ENCODE measurements around the gene THRAP3.

Gene THRAP3

GRCh38 chr1:36300526-36300925 is 76.3 kb downstream of the THRAP3 start:
- DNase-seq (ENCODE audit: low read depth in 3 of 3), result peak in 1 of 3 donors; percentile 18

GRCh38 chr1:36301220-36301619 is 77.0 kb downstream of the THRAP3 start:
- DNase-seq (ENCODE audit: low read depth in 3 of 3), result no peak

- no peak for DNase-seq (ENCODE audit: low read depth in 3 of 3)
Observed at GRCh38 chr1:36303244-36303643, 79.0 kb downstream of the THRAP3 start.

- DNase-seq (ENCODE audit: low read depth in 3 of 3), result no peak
Observed at GRCh38 chr1:36303650-36304360, 79.6 kb downstream of the THRAP3 start.

GRCh38 chr1:36304521-36304920 is 80.3 kb downstream of the THRAP3 start:
- DNase-seq (ENCODE audit: low read depth in 3 of 3), result no peak

- DNase-seq (ENCODE audit: low read depth in 3 of 3), result no peak
Observed at GRCh38 chr1:36304970-36305914, 81.0 kb downstream of the THRAP3 start.

GRCh38 chr1:36305915-36306209 is 81.6 kb downstream of the THRAP3 start:
- DNase-seq (ENCODE audit: low read depth in 3 of 3), result no peak

GRCh38 chr1:36306210-36306901 is 82.1 kb downstream of the THRAP3 start, which contains the start of gene SH3D21:
Gene SH3D21, plus strand, starts transcription at chr1:36306368. Its CDS starts 53 bp downstream, at chr1:36306421.
- DNase-seq (ENCODE audit: low read depth in 3 of 3), result no peak

- DNase-seq (ENCODE audit: low read depth in 3 of 3), result peak; percentile 84 to 90 (median 84)
Observed at GRCh38 chr1:36306902-36307456, 82.7 kb downstream of the THRAP3 start.

- no peak for DNase-seq (ENCODE audit: low read depth in 3 of 3)
Observed at GRCh38 chr1:36307601-36308330, 83.5 kb downstream of the THRAP3 start.

GRCh38 chr1:36309397-36309796 is 85.2 kb downstream of the THRAP3 start:
- no peak for DNase-seq (ENCODE audit: low read depth in 3 of 3)

GRCh38 chr1:36320291-36320761 is 96.1 kb downstream of the THRAP3 start:
- no peak for DNase-seq (ENCODE audit: low read depth in 3 of 3)

- DNase-seq (ENCODE audit: low read depth in 3 of 3), result no peak
Observed at GRCh38 chr1:36320767-36321118, 96.5 kb downstream of the THRAP3 start.

- no peak for DNase-seq (ENCODE audit: low read depth in 3 of 3)
Observed at GRCh38 chr1:36321119-36321951, 97.1 kb downstream of the THRAP3 start.

- no peak for DNase-seq (ENCODE audit: low read depth in 3 of 3)
Observed at GRCh38 chr1:36322041-36322785, 98.0 kb downstream of the THRAP3 start.

GRCh38 chr1:36322786-36323635 is 98.8 kb downstream of the THRAP3 start:
- no peak for DNase-seq (ENCODE audit: low read depth in 3 of 3)

GRCh38 chr1:36323636-36324352 is 99.6 kb downstream of the THRAP3 start, which contains the start of gene EVA1B:
Gene EVA1B, minus strand, starts transcription at chr1:36323645. Its CDS starts 608 bp downstream, at chr1:36323037.
- no peak for DNase-seq (ENCODE audit: low read depth in 3 of 3)

GRCh38 chr1:36324353-36324703 is 100.1 kb downstream of the THRAP3 start:
- no peak for DNase-seq (ENCODE audit: low read depth in 3 of 3)
